Stomach (tissue), 4 donors: ENCODE measurements around the gene C1QTNF12.

Source experiments
- POLR2AphosphoS5 ChIP-seq, 3 donors: sonication (generic); formaldehyde crosslinking; IDR thresholded peaks; one replicate each; pipeline ENCODE4 v1.6.1; 2016; ENCODE audit warnings: antibody characterized with exemption in 3 of 3
- TF ChIP-seq, protein P1 (sequence below), 7 experiments: fragments of 450-650 bp in 4 of 7; fragments of 200-600 bp in 3 of 7; sonication (generic) in 3 of 7; IDR thresholded peaks; one replicate each; pipeline ENCODE4 v1.5.1; 2016 to 2019; ENCODE audit warnings: antibody characterized with exemption in 7 of 7, control low read depth in 2 of 7, mild to moderate bottlenecking in 1 of 7

- TF ChIP-seq POLR2AphosphoS5 (IDR thresholded peaks at IDR 0.05), result no peak
- TF ChIP-seq, protein P1, sequence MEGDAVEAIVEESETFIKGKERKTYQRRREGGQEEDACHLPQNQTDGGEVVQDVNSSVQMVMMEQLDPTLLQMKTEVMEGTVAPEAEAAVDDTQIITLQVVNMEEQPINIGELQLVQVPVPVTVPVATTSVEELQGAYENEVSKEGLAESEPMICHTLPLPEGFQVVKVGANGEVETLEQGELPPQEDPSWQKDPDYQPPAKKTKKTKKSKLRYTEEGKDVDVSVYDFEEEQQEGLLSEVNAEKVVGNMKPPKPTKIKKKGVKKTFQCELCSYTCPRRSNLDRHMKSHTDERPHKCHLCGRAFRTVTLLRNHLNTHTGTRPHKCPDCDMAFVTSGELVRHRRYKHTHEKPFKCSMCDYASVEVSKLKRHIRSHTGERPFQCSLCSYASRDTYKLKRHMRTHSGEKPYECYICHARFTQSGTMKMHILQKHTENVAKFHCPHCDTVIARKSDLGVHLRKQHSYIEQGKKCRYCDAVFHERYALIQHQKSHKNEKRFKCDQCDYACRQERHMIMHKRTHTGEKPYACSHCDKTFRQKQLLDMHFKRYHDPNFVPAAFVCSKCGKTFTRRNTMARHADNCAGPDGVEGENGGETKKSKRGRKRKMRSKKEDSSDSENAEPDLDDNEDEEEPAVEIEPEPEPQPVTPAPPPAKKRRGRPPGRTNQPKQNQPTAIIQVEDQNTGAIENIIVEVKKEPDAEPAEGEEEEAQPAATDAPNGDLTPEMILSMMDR (IDR thresholded peaks at IDR 0.05), result no peak
Observed at GRCh38 chr1:1285611-1286311, 39.2 kb upstream of the C1QTNF12 start.
